ENCODE measurements around the gene FARS2.

Gene FARS2

DNA sequence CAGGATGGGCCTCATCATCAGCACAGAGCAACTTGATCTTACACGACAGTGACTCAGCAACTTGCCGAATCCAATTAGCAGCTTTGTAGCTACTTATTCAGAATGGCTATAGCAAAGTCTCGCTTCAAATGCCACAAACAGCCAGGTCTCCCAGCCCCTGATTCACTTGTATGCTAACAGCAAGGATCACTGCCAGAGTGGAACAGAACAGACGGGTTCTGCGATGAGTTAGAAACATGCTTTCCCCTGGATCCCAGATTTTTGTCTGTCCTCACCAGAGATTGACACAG lies 491.0 kb downstream of the FARS2 start:
- Histone ChIP-seq H3K36me3 (ENCODE audit: control insufficient read depth in 2 of 2, insufficient read depth in 1 of 2, low read length in 2 of 2) (no peaks in the 10 kb centered on the region), H3K9me3 (ENCODE audit: control insufficient read depth, insufficient read depth, low read depth, low read length) (no peaks in the 10 kb centered on the region), H3K4me1 (ENCODE audit: control insufficient read depth, insufficient read depth, low read length) (no peaks in the 10 kb centered on the region), H3K27ac (ENCODE audit: extremely low read depth, low read depth, low read length) (no peak overlapping the region), H3K4me3 (ENCODE audit: low read depth, low read length) (no peak overlapping the region)
- TF ChIP-seq ZNF302 (tag by site-specific recombination; IDR thresholded peaks at IDR 0.05; ENCODE audit: low read depth), result no peak
- TF ChIP-seq, protein P1, sequence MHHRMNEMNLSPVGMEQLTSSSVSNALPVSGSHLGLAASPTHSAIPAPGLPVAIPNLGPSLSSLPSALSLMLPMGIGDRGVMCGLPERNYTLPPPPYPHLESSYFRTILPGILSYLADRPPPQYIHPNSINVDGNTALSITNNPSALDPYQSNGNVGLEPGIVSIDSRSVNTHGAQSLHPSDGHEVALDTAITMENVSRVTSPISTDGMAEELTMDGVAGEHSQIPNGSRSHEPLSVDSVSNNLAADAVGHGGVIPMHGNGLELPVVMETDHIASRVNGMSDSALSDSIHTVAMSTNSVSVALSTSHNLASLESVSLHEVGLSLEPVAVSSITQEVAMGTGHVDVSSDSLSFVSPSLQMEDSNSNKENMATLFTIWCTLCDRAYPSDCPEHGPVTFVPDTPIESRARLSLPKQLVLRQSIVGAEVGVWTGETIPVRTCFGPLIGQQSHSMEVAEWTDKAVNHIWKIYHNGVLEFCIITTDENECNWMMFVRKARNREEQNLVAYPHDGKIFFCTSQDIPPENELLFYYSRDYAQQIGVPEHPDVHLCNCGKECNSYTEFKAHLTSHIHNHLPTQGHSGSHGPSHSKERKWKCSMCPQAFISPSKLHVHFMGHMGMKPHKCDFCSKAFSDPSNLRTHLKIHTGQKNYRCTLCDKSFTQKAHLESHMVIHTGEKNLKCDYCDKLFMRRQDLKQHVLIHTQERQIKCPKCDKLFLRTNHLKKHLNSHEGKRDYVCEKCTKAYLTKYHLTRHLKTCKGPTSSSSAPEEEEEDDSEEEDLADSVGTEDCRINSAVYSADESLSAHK (tag by site-specific recombination; IDR thresholded peaks at IDR 0.05), result no peak
- TF ChIP-seq ZNF830 (tag by site-specific recombination; IDR thresholded peaks at IDR 0.05; ENCODE audit: low read depth), result no peak
- TF ChIP-seq, protein P2, sequence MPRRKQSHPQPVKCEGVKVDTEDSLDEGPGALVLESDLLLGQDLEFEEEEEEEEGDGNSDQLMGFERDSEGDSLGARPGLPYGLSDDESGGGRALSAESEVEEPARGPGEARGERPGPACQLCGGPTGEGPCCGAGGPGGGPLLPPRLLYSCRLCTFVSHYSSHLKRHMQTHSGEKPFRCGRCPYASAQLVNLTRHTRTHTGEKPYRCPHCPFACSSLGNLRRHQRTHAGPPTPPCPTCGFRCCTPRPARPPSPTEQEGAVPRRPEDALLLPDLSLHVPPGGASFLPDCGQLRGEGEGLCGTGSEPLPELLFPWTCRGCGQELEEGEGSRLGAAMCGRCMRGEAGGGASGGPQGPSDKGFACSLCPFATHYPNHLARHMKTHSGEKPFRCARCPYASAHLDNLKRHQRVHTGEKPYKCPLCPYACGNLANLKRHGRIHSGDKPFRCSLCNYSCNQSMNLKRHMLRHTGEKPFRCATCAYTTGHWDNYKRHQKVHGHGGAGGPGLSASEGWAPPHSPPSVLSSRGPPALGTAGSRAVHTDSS (tag by site-specific recombination; IDR thresholded peaks at IDR 0.05), result no peak
- TF ChIP-seq ZNF169 (tag by site-specific recombination; IDR thresholded peaks at IDR 0.05), result no peak
- no peak for TF ChIP-seq ZNF211 (tag by site-specific recombination; IDR thresholded peaks at IDR 0.05; ENCODE audit: low read depth)
- no peak for TF ChIP-seq ZNF473 (tag by site-specific recombination; IDR thresholded peaks at IDR 0.05)
- no peak for TF ChIP-seq ZSCAN23 (tag by site-specific recombination; IDR thresholded peaks at IDR 0.05)
- no peak for TF ChIP-seq ZNF654 (tag by site-specific recombination; IDR thresholded peaks at IDR 0.05; ENCODE audit: low read depth)
- no peak for TF ChIP-seq ZNF768 (tag by site-specific recombination; IDR thresholded peaks at IDR 0.05)
- no peak for TF ChIP-seq ZBTB17 (tag by site-specific recombination; IDR thresholded peaks at IDR 0.05)
- TF ChIP-seq, protein P3, sequence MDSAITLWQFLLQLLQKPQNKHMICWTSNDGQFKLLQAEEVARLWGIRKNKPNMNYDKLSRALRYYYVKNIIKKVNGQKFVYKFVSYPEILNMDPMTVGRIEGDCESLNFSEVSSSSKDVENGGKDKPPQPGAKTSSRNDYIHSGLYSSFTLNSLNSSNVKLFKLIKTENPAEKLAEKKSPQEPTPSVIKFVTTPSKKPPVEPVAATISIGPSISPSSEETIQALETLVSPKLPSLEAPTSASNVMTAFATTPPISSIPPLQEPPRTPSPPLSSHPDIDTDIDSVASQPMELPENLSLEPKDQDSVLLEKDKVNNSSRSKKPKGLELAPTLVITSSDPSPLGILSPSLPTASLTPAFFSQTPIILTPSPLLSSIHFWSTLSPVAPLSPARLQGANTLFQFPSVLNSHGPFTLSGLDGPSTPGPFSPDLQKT (IDR thresholded peaks at IDR 0.05; ENCODE audit: borderline replicate concordance, low read depth, low read length), result no peak
- TF ChIP-seq, protein P4, sequence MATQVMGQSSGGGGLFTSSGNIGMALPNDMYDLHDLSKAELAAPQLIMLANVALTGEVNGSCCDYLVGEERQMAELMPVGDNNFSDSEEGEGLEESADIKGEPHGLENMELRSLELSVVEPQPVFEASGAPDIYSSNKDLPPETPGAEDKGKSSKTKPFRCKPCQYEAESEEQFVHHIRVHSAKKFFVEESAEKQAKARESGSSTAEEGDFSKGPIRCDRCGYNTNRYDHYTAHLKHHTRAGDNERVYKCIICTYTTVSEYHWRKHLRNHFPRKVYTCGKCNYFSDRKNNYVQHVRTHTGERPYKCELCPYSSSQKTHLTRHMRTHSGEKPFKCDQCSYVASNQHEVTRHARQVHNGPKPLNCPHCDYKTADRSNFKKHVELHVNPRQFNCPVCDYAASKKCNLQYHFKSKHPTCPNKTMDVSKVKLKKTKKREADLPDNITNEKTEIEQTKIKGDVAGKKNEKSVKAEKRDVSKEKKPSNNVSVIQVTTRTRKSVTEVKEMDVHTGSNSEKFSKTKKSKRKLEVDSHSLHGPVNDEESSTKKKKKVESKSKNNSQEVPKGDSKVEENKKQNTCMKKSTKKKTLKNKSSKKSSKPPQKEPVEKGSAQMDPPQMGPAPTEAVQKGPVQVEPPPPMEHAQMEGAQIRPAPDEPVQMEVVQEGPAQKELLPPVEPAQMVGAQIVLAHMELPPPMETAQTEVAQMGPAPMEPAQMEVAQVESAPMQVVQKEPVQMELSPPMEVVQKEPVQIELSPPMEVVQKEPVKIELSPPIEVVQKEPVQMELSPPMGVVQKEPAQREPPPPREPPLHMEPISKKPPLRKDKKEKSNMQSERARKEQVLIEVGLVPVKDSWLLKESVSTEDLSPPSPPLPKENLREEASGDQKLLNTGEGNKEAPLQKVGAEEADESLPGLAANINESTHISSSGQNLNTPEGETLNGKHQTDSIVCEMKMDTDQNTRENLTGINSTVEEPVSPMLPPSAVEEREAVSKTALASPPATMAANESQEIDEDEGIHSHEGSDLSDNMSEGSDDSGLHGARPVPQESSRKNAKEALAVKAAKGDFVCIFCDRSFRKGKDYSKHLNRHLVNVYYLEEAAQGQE (tag by site-specific recombination; IDR thresholded peaks at IDR 0.05), result no peak
- TF ChIP-seq, protein P5, sequence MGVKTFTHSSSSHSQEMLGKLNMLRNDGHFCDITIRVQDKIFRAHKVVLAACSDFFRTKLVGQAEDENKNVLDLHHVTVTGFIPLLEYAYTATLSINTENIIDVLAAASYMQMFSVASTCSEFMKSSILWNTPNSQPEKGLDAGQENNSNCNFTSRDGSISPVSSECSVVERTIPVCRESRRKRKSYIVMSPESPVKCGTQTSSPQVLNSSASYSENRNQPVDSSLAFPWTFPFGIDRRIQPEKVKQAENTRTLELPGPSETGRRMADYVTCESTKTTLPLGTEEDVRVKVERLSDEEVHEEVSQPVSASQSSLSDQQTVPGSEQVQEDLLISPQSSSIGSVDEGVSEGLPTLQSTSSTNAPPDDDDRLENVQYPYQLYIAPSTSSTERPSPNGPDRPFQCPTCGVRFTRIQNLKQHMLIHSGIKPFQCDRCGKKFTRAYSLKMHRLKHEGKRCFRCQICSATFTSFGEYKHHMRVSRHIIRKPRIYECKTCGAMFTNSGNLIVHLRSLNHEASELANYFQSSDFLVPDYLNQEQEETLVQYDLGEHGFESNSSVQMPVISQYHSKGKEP (tag by site-specific recombination; IDR thresholded peaks at IDR 0.05), result no peak
- TF ChIP-seq YY1 (tag by site-specific recombination; IDR thresholded peaks at IDR 0.05), result no peak
- no peak for TF ChIP-seq KLF16 (tag by site-specific recombination; IDR thresholded peaks at IDR 0.05)
- no peak for TF ChIP-seq ZNF529 (tag by site-specific recombination; IDR thresholded peaks at IDR 0.05; ENCODE audit: insufficient replicate concordance)
- TF ChIP-seq ZBTB7A (tag by site-specific recombination; IDR thresholded peaks at IDR 0.05; ENCODE audit: low read depth), result no peak
- TF ChIP-seq, protein P6, sequence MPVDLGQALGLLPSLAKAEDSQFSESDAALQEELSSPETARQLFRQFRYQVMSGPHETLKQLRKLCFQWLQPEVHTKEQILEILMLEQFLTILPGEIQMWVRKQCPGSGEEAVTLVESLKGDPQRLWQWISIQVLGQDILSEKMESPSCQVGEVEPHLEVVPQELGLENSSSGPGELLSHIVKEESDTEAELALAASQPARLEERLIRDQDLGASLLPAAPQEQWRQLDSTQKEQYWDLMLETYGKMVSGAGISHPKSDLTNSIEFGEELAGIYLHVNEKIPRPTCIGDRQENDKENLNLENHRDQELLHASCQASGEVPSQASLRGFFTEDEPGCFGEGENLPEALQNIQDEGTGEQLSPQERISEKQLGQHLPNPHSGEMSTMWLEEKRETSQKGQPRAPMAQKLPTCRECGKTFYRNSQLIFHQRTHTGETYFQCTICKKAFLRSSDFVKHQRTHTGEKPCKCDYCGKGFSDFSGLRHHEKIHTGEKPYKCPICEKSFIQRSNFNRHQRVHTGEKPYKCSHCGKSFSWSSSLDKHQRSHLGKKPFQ (tag by site-specific recombination; IDR thresholded peaks at IDR 0.05), result no peak
- TF ChIP-seq ZNF776 (tag by site-specific recombination; IDR thresholded peaks at IDR 0.05; ENCODE audit: borderline replicate concordance), result no peak
- CTCF ChIA-PET, result no interaction called here
- POLR2A ChIA-PET, result no interaction called here
